ENCODE results near the gene PARVG.

DNA sequence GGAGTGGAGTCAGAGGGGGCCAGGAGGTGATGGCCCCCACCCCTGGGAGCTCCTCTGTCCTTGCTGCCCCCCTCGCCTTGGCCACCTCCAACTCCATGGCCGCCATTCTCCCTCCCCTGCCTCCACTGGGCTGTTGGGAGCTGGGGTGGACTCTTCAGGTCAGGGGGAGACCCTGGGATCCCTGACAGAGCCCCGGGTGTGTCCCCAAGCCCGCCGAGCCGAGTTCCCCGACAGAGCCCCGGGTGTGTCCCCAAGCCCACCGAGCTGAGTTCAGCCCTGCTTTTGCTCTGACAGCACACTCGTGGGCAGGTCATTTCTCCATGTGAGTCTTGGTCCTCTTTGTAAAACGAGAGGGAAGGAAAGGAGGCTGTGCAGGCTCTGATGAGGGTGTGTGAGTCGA is 13.2 kb upstream of the PARVG start:
- TF ChIP-seq, protein P1, sequence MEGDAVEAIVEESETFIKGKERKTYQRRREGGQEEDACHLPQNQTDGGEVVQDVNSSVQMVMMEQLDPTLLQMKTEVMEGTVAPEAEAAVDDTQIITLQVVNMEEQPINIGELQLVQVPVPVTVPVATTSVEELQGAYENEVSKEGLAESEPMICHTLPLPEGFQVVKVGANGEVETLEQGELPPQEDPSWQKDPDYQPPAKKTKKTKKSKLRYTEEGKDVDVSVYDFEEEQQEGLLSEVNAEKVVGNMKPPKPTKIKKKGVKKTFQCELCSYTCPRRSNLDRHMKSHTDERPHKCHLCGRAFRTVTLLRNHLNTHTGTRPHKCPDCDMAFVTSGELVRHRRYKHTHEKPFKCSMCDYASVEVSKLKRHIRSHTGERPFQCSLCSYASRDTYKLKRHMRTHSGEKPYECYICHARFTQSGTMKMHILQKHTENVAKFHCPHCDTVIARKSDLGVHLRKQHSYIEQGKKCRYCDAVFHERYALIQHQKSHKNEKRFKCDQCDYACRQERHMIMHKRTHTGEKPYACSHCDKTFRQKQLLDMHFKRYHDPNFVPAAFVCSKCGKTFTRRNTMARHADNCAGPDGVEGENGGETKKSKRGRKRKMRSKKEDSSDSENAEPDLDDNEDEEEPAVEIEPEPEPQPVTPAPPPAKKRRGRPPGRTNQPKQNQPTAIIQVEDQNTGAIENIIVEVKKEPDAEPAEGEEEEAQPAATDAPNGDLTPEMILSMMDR (IDR thresholded peaks at IDR 0.05), result no peak
- TF ChIP-seq POLR2AphosphoS5 (IDR thresholded peaks at IDR 0.05), result no peak
- TF ChIP-seq POLR2A (IDR thresholded peaks at IDR 0.05), result no peak

Data from breast epithelium (tissue), 3 donors.